Measurements from ENCODE around the gene SLC6A11. TPM values are rescaled to one million over a fixed set of nuclear protein-coding genes. Genes with fewer than 3 reads are reported as not detected.
A peak's percentile ranks its signal among the peaks of the same experiment; 100 is the strongest.

SLC6A11 gene
- total RNA-seq, 1 experiment from 2014 or later = 1.5 TPM

DNA sequence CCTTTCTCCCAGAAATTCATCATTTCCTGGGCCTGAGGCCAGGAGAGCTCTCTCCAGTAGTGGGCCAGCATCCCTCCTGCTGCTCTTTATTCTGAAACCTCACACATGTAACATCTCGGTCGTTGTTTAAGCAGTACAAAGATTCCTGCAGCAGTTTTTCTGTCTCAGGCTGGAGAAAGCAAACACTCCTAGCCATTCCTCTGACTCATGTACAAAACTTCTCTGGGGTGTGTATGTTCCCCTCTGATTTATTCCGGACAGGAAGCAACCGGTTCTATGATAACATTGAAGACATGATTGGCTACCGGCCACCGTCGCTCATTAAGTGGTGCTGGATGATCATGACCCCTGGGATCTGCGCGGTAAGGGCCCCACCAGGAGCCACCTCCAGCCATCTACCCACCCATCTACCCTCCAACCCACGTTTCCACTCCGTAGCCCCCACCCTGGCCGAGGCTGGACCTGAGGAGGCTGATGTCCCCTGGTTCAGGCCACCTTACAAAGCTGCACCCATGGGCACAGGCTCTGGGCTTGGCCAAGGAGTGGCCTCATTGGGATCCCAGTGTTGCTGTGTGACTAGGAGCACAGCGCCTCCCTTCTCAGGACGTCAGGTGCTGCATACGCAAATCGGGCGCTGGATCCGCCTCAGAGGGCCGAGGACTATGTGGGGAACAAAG, 117.9 kb downstream of the SLC6A11 start:
- Histone ChIP-seq H4K20me1 (ENCODE audit: control insufficient read depth, insufficient read depth, insufficient read length) (no peaks in the 10 kb centered on the region), H3K18ac (ENCODE audit: insufficient read length, low read depth, low read length) (no peak overlapping the region), H3K79me2 (ENCODE audit: insufficient read depth, low read length) (no peaks in the 10 kb centered on the region), H2BK5ac (ENCODE audit: insufficient read length, low read length) (no peak overlapping the region), H2BK120ac (ENCODE audit: low read depth, low read length, poor library complexity, severe bottlenecking) (no peak overlapping the region), H3K23me2 (ENCODE audit: insufficient read length, low read depth, low read length, poor library complexity, severe bottlenecking) (no peaks in the 10 kb centered on the region), H3K27ac (ENCODE audit: insufficient read length, low read depth, low read length) (no peak overlapping the region), H3K4ac (ENCODE audit: low read depth, low read length) (no peak overlapping the region), H2BK12ac (ENCODE audit: insufficient read length, low read depth, low read length) (no peak overlapping the region), H4K8ac (replicated peaks; ENCODE audit: insufficient read length, low read depth, low read length) (no peak overlapping the region), H3K23ac (ENCODE audit: insufficient read length, low read depth, low read length) (no peak overlapping the region), H2BK20ac (ENCODE audit: low read depth, low read length, poor library complexity, severe bottlenecking) (no peak overlapping the region), H2AK5ac (ENCODE audit: insufficient read length, low read length) (no peak overlapping the region), H3K4me2 (ENCODE audit: insufficient read depth, insufficient read length, low read length) (no peak overlapping the region), H3T11ph (ENCODE audit: low read length) (no peak overlapping the region), H3K9me3 (ENCODE audit: control insufficient read depth, low read depth, low read length) (no peaks in the 10 kb centered on the region), H4K91ac (ENCODE audit: insufficient read length, low read depth, low read length) (no peak overlapping the region), H2BK15ac (ENCODE audit: low read depth, low read length) (no peak overlapping the region), H4K5ac (ENCODE audit: insufficient read length, low read depth, low read length) (no peak overlapping the region), H3K56ac (ENCODE audit: insufficient read length, low read depth, low read length) (no peak overlapping the region), H2AFZ (ENCODE audit: low read length) (no peak overlapping the region), H3K9ac (ENCODE audit: extremely low read depth, insufficient read length, low read length) (no peak overlapping the region), H3K14ac (ENCODE audit: insufficient read depth, low read length) (no peak overlapping the region), H3K27me3 (ENCODE audit: insufficient read depth, low read length) (no peaks in the 10 kb centered on the region), H3K79me1 (ENCODE audit: insufficient read depth, low read depth, low read length, poor library complexity, severe bottlenecking) (no peaks in the 10 kb centered on the region), H3K4me1 (ENCODE audit: insufficient read depth, low read length) (no peaks in the 10 kb centered on the region)
- peak; percentile 51 for DNase-seq
- WGBS (ENCODE audit: extremely low coverage, insufficient read length, low lambda C conversion rate) = no CpG with 5 or more reads among the region's 19 CpGs
- peaks cover 13 to 20% of the 10 kb centered on the region in 2 experiments for H3K4me1 Mint-ChIP-seq
- no peaks in the 10 kb centered on the region for H3K9me3 Mint-ChIP-seq
- no peaks in the 10 kb centered on the region for H3K36me3 Mint-ChIP-seq (ENCODE audit: insufficient read depth in 1 of 3, low read depth in 3 of 3)
- no peak overlapping the region for H3K4me3 Mint-ChIP-seq
- no peak overlapping the region for H3K27ac Mint-ChIP-seq
- TF ChIP-seq, protein P1, sequence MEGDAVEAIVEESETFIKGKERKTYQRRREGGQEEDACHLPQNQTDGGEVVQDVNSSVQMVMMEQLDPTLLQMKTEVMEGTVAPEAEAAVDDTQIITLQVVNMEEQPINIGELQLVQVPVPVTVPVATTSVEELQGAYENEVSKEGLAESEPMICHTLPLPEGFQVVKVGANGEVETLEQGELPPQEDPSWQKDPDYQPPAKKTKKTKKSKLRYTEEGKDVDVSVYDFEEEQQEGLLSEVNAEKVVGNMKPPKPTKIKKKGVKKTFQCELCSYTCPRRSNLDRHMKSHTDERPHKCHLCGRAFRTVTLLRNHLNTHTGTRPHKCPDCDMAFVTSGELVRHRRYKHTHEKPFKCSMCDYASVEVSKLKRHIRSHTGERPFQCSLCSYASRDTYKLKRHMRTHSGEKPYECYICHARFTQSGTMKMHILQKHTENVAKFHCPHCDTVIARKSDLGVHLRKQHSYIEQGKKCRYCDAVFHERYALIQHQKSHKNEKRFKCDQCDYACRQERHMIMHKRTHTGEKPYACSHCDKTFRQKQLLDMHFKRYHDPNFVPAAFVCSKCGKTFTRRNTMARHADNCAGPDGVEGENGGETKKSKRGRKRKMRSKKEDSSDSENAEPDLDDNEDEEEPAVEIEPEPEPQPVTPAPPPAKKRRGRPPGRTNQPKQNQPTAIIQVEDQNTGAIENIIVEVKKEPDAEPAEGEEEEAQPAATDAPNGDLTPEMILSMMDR (conservative IDR thresholded peaks at IDR 0.05) = no peak; the same call in 2 of the 3 replicates
- H3K27me3 Mint-ChIP-seq (ENCODE audit: low read depth) = peaks cover 12% of the 10 kb centered on the region
